DMS 273 (cell line): ENCODE data around the gene GALNT10.
A peak's percentile ranks its signal among the peaks of the same experiment; 100 is the strongest.

Source experiments
- DNase-seq: peaks from one replicate; lab custom pipeline; 2025; ENCODE audit not compliant: unreplicated experiment; lab: John Stamatoyannopoulos, UW

The GALNT10 gene

GRCh38 chr5:154429341-154429740 lies 238.8 kb downstream of the GALNT10 start:
- DNase-seq, result no peak

GRCh38 chr5:154430466-154430865 lies 239.9 kb downstream of the GALNT10 start:
- DNase-seq, result no peak

GRCh38 chr5:154430961-154431630 lies 240.6 kb downstream of the GALNT10 start:
- DNase-seq, result no peak

GRCh38 chr5:154435226-154435625 lies 244.7 kb downstream of the GALNT10 start:
- no peak for DNase-seq

GRCh38 chr5:154437281-154437965 lies 246.9 kb downstream of the GALNT10 start:
- DNase-seq, result no peak

GRCh38 chr5:154440540-154440939 lies 250.0 kb downstream of the GALNT10 start:
- no peak for DNase-seq

GRCh38 chr5:154442801-154443200 lies 252.3 kb downstream of the GALNT10 start:
- no peak for DNase-seq

GRCh38 chr5:154444556-154445421 lies 254.3 kb downstream of the GALNT10 start:
- DNase-seq, result peak; percentile 47

- peak; percentile 98 for DNase-seq
Measured at GRCh38 chr5:154445422-154446194, 255.1 kb downstream of the GALNT10 start, which contains the start of gene SAP30L. SAP30L (plus strand) TSS chr5:154445997; CDS start chr5:154446605, 608 bp downstream.

- peak; percentile 72 for DNase-seq
Measured at GRCh38 chr5:154446195-154447088, 255.9 kb downstream of the GALNT10 start.

- peak; percentile 37 for DNase-seq
Measured at GRCh38 chr5:154447089-154447725, 256.7 kb downstream of the GALNT10 start.

GRCh38 chr5:154449786-154450185 lies 259.3 kb downstream of the GALNT10 start:
- DNase-seq, result no peak

GRCh38 chr5:154451957-154452356 lies 261.4 kb downstream of the GALNT10 start:
- no peak for DNase-seq

- no peak for DNase-seq
Measured at GRCh38 chr5:154455585-154455984, 265.1 kb downstream of the GALNT10 start.

- no peak for DNase-seq
Measured at GRCh38 chr5:154456540-154456939, 266.0 kb downstream of the GALNT10 start.

- no peak for DNase-seq
Measured at GRCh38 chr5:154459015-154459414, 268.5 kb downstream of the GALNT10 start.

- DNase-seq, result no peak
Measured at GRCh38 chr5:154460172-154460571, 269.6 kb downstream of the GALNT10 start.

- DNase-seq, result peak; percentile 64
Measured at GRCh38 chr5:154461531-154461930, 271.0 kb downstream of the GALNT10 start.

- DNase-seq, result no peak
Measured at GRCh38 chr5:154464438-154464837, 273.9 kb downstream of the GALNT10 start.
